Measurements from ENCODE around the gene TGFBR2.
A peak's percentile ranks its signal among the peaks of the same experiment; 100 is the strongest.

GRCh38 chr3:30604093-30604492, 2.3 kb upstream of the TGFBR2 start:
- TF ChIP-seq CTCF (IDR thresholded peaks at IDR 0.05) (no peak), POLR2A (IDR thresholded peaks at IDR 0.05) (no peak), POLR2AphosphoS5 (IDR thresholded peaks at IDR 0.05) (peak in 1 of 2 donors; percentile 10)
